IMR-90 (cell line): ENCODE measurements around the gene VPS35. TPM values are rescaled to one million over a fixed set of nuclear protein-coding genes. Genes with fewer than 3 reads are reported as not detected.

Experiments used
- ATAC-seq: fragments of 200-7000 bp; cut with Tn5 transposase; 2 replicates; pipeline ENCODE4 v1.9.1; 2020; ENCODE audit warnings: low read depth, mild to moderate bottlenecking, moderate library complexity
- BruUV-seq: library from RNA; stranded (reverse); fragments of 400-500 nt; replicated peaks from 2 replicates; lab custom pipeline; 2021; lab: Mats Ljungman, UMichigan
- CTCF ChIA-PET: fragments of 300-600 bp; formaldehyde crosslinking; extraction: SDS; loops from one replicate; lab custom pipeline; 2021; ENCODE audit warnings: antibody characterized with exemption; lab: Yijun Ruan, JAX
- POLR2A ChIA-PET: fragments of 300-600 bp; sonication (Branson Sonifier 250); formaldehyde crosslinking; loops from one replicate; lab custom pipeline; 2022; ENCODE audit warnings: antibody characterized with exemption; ENCODE audit not compliant: unreplicated experiment; lab: Charles Lee
- DNase-seq: peaks from one replicate; pipeline ENCODE4 v3.0.0; 2013
- H2AFZ ChIP-seq: replicated peaks from 2 replicates; pipeline ENCODE3; 2013; ENCODE audit warnings: low read length, mild to moderate bottlenecking; ENCODE audit not compliant: poor library complexity
- H2AK5ac ChIP-seq: 2 replicates; pipeline ENCODE4 v1.6.1; 2013; ENCODE audit warnings: low read depth, low read length, inconsistent platforms
- H2AK9ac ChIP-seq: replicated peaks from 2 replicates; pipeline ENCODE3; 2013; ENCODE audit warnings: mild to moderate bottlenecking, low read depth, low read length, moderate library complexity; ENCODE audit not compliant: poor library complexity
- H2BK120ac ChIP-seq: 2 replicates; pipeline ENCODE4 v1.6.1; 2013; ENCODE audit warnings: low read depth, low read length, inconsistent platforms
- H2BK15ac ChIP-seq: 3 replicates; pipeline ENCODE4 v1.6.1; 2013; ENCODE audit warnings: low read depth, low read length, inconsistent platforms
- H2BK20ac ChIP-seq: 2 replicates; pipeline ENCODE4 v1.6.1; 2013; ENCODE audit warnings: low read depth, mild to moderate bottlenecking, inconsistent platforms, low read length, moderate library complexity
- H2BK5ac ChIP-seq: 2 replicates; pipeline ENCODE4 v1.6.1; 2013; ENCODE audit warnings: mild to moderate bottlenecking, low read depth, low read length, inconsistent platforms; ENCODE audit not compliant: poor library complexity, severe bottlenecking
- H3K14ac ChIP-seq: replicated peaks from 2 replicates; pipeline ENCODE4 v1.6.1; 2013; ENCODE audit warnings: low read depth, low read length, inconsistent platforms
- H3K18ac ChIP-seq: 2 replicates; pipeline ENCODE4 v1.6.1; 2013; ENCODE audit warnings: low read depth, low read length, control low read depth
- H3K23ac ChIP-seq: 2 replicates; pipeline ENCODE4 v1.6.1; 2013; ENCODE audit warnings: low read depth, low read length, inconsistent platforms
- H3K27ac ChIP-seq: 2 replicates; pipeline ENCODE4 v1.5.1; 2013; ENCODE audit warnings: mild to moderate bottlenecking, control low read depth, low read length; ENCODE audit not compliant: insufficient read depth
- H3K27me3 ChIP-seq: 2 replicates; pipeline ENCODE4 v1.6.1; 2013; ENCODE audit warnings: low read length; ENCODE audit not compliant: control insufficient read depth, insufficient read depth
- H3K36me3 ChIP-seq: 2 replicates; pipeline ENCODE4 v1.6.1; 2013; ENCODE audit warnings: low read length, mixed read lengths; ENCODE audit not compliant: control insufficient read depth, insufficient read depth
- H3K4ac ChIP-seq: 2 replicates; pipeline ENCODE4 v1.6.1; 2013; ENCODE audit warnings: low read depth, low read length, inconsistent platforms
- H3K4me1 ChIP-seq: 2 replicates; pipeline ENCODE4 v1.6.1; 2013; ENCODE audit warnings: low read length, mixed read lengths; ENCODE audit not compliant: control insufficient read depth, insufficient read depth
- H3K4me2 ChIP-seq: 2 replicates; pipeline ENCODE4 v1.6.1; 2013; ENCODE audit warnings: low read depth, mild to moderate bottlenecking, control low read depth, low read length, moderate library complexity
- H3K4me3 ChIP-seq: 2 replicates; pipeline ENCODE4 v1.5.1; 2013; ENCODE audit warnings: low read depth, mild to moderate bottlenecking, control low read depth, low read length, moderate library complexity; ENCODE audit not compliant: insufficient read depth
- H3K56ac ChIP-seq: 2 replicates; pipeline ENCODE4 v1.6.1; 2013; ENCODE audit warnings: low read length, inconsistent platforms; ENCODE audit not compliant: insufficient read depth; ENCODE audit errors: extremely low read depth
- H3K79me1 ChIP-seq, 2 experiments: 2 replicates each; pipeline ENCODE4 v1.6.1; 2013; ENCODE audit warnings: low read length in 2 of 2, inconsistent platforms in 1 of 2, low read depth in 1 of 2
- H3K9ac ChIP-seq: 2 replicates; pipeline ENCODE4 v1.6.1; 2013; ENCODE audit warnings: low read depth, low read length, control low read depth
- H3K9me1 ChIP-seq: 2 replicates; pipeline ENCODE4 v1.6.1; 2013; ENCODE audit warnings: low read length, inconsistent platforms; ENCODE audit not compliant: insufficient read depth
- H3K9me3 ChIP-seq: 2 replicates; pipeline ENCODE4 v1.6.1; 2013; ENCODE audit warnings: low read length; ENCODE audit not compliant: control insufficient read depth, insufficient read depth
- H4K20me1 ChIP-seq: 2 replicates; pipeline ENCODE4 v1.6.1; 2013; ENCODE audit warnings: low read length, inconsistent platforms; ENCODE audit not compliant: insufficient read depth
- H4K5ac ChIP-seq: 2 replicates; pipeline ENCODE4 v1.6.1; 2013; ENCODE audit warnings: mild to moderate bottlenecking, low read depth, low read length, control low read depth
- H4K8ac ChIP-seq, 2 experiments: 2 replicates each; pipeline ENCODE4 v1.6.1; 2013; ENCODE audit warnings: low read depth in 2 of 2, low read length in 2 of 2, control low read depth in 1 of 2, inconsistent platforms in 1 of 2
- H4K91ac ChIP-seq: 2 replicates; pipeline ENCODE4 v1.6.1; 2013; ENCODE audit warnings: low read depth, low read length, inconsistent platforms; ENCODE audit not compliant: insufficient read depth
- BHLHE40 ChIP-seq: fragments of 150-350 bp; IDR thresholded peaks from 2 replicates; pipeline ENCODE4 v1.6.1; 2016; ENCODE audit warnings: mild to moderate bottlenecking, low read depth, low read length
- CEBPB ChIP-seq: IDR thresholded peaks from 2 replicates; pipeline ENCODE4 v1.6.1; 2012; ENCODE audit warnings: low read depth, low read length, improper control_type of control experiment
- FOS ChIP-seq: fragments of 150-350 bp; IDR thresholded peaks from 2 replicates; pipeline ENCODE4 v1.6.1; 2016; ENCODE audit warnings: low read depth, low read length
- MAFK ChIP-seq: IDR thresholded peaks from 2 replicates; pipeline ENCODE4 v1.6.1; 2012; ENCODE audit warnings: low read depth, low read length, improper control_type of control experiment
- MXI1 ChIP-seq: IDR thresholded peaks from 2 replicates; pipeline ENCODE4 v1.6.1; 2012; ENCODE audit warnings: low read depth, mild to moderate bottlenecking, low read length, moderate library complexity, borderline replicate concordance
- NFE2L2 ChIP-seq: fragments of 150-350 bp; IDR thresholded peaks from 2 replicates; pipeline ENCODE4 v1.6.1; 2016; ENCODE audit warnings: low read depth, mild to moderate bottlenecking, low read length
- POLR2A ChIP-seq: IDR thresholded peaks from 2 replicates; pipeline ENCODE4 v1.6.1; 2012; ENCODE audit warnings: mild to moderate bottlenecking, low read depth, low read length
- RCOR1 ChIP-seq: IDR thresholded peaks from 2 replicates; pipeline ENCODE4 v1.6.1; 2012; ENCODE audit warnings: mild to moderate bottlenecking, low read length, improper control_type of control experiment; ENCODE audit not compliant: insufficient replicate concordance
- RFX5 ChIP-seq: IDR thresholded peaks from 2 replicates; pipeline ENCODE4 v1.8.0; 2012; ENCODE audit warnings: low read depth, mild to moderate bottlenecking, low read length, moderate library complexity
- WGBS, 2 experiments: methylation state at CpG; one replicate each; pipeline versions ENCODE4 v1.1.5 to v1.1.7; 2013; ENCODE audit warnings: missing lambda C conversion rate in 2 of 2; ENCODE audit not compliant: insufficient read length in 1 of 2; ENCODE audit errors: extremely low coverage in 2 of 2; 5-methylcytosine and 5-hydroxymethylcytosine counted together
- dilution Hi-C: fragments of 300-500 bp; cut with HindIII; formaldehyde crosslinking; loops from one replicate; pipeline ENCODE4 v1.14.3; 2018; ENCODE audit warnings: low sequenced_read_pairs; ENCODE audit not compliant: unreplicated experiment
- in situ Hi-C: fragments of 300-500 bp; cut with MboI; formaldehyde crosslinking; loops from 3 replicates; pipeline ENCODE4 v1.14.3; 2019; ENCODE audit warnings: low sequenced_read_pairs, inconsistent platforms, mixed read lengths
- intact Hi-C: fragments of 100-400 bp; cut with micrococcal nuclease; formaldehyde crosslinking; loops from 2 replicates; pipeline ENCODE4 v1.10.0; 2022
- polyA plus RNA-seq, 3 experiments: library from polyadenylated mRNA; depleted of rRNA; stranded (reverse); fragments of >200 nt; gene quantifications; 2 replicates each; pipeline ENCODE4 v1.2.3, GENCODE V29; 2012; ENCODE audit warnings: low replicate concordance in 1 of 3
- total RNA-seq: library from RNA; depleted of rRNA; stranded (reverse); fragments of >200 nt; gene quantifications from 2 replicates; pipeline ENCODE4 v1.2.3, GENCODE V29; 2012
- TF ChIP-seq, protein P1 (sequence below): fragments of 150-350 bp; IDR thresholded peaks from 2 replicates; pipeline ENCODE4 v1.6.1; 2017; ENCODE audit warnings: mild to moderate bottlenecking, antibody characterized with exemption, low read length, low read depth

VPS35 gene
- total and polyA plus RNA-seq, 2 of the 4 experiments (the other 2 are of a cell fraction): 42.3 to 89.4 TPM

GRCh38 chr16:46727630-46728029, 38.7 kb upstream of the VPS35 start (continued):
- TF ChIP-seq MXI1 (no peak), CEBPB (no peak), NFE2L2 (no peak), RCOR1 (no peak), RFX5 (no peak)

GRCh38 chr16:46727184-46727583, 38.2 kb upstream of the VPS35 start:
- no peak overlapping the region for H3K27ac ChIP-seq
- DNase-seq (no peak), ATAC-seq (no peak)
- 80% methylated on average over 3 of the region's 7 CpGs; no CpG with 5 or more reads in 1 of the 2 experiments for WGBS, 2 experiments
- H3K56ac ChIP-seq: no peak overlapping the region
- dilution Hi-C loops (no loop called here), intact Hi-C loops (no loop called here), in situ Hi-C loops (no loop called here)
- no peak overlapping the region for H4K5ac ChIP-seq
- no peak overlapping the region for H3K14ac ChIP-seq
- no peak overlapping the region for H2AK5ac ChIP-seq
- H3K4me1 ChIP-seq: peaks cover 2% of the 10 kb centered on the region; the same call in 1 of the 2 replicates
- no peak overlapping the region for H3K4me3 ChIP-seq
- H2BK120ac ChIP-seq: no peak overlapping the region
- no peaks in the 10 kb centered on the region for H3K79me1 ChIP-seq
- H4K20me1 ChIP-seq: no peaks in the 10 kb centered on the region
- H3K18ac ChIP-seq: no peak overlapping the region
- H2BK5ac ChIP-seq: no peak overlapping the region
- H4K8ac ChIP-seq: no peak overlapping the region
- H3K36me3 ChIP-seq: no peaks in the 10 kb centered on the region
- no peak overlapping the region for H2BK15ac ChIP-seq
- ChIA-PET POLR2A (no interaction called here), CTCF (no interaction called here)
- no peaks in the 10 kb centered on the region for H3K9me3 ChIP-seq
- peak overlapping the region; percentile 61 for H2AFZ ChIP-seq
- no peak overlapping the region for H3K4me2 ChIP-seq
- H3K27me3 ChIP-seq: no peaks in the 10 kb centered on the region
- H3K4ac ChIP-seq: no peak overlapping the region
- no peak overlapping the region for H3K23ac ChIP-seq
- H2BK20ac ChIP-seq: no peak overlapping the region
- BruUV-seq: no TSS peak
- no peaks in the 10 kb centered on the region; the same call in 1 of the 2 replicates for H3K9me1 ChIP-seq
- no peak overlapping the region for H3K9ac ChIP-seq
- TF ChIP-seq BHLHE40: no peak
- TF ChIP-seq, protein P1, sequence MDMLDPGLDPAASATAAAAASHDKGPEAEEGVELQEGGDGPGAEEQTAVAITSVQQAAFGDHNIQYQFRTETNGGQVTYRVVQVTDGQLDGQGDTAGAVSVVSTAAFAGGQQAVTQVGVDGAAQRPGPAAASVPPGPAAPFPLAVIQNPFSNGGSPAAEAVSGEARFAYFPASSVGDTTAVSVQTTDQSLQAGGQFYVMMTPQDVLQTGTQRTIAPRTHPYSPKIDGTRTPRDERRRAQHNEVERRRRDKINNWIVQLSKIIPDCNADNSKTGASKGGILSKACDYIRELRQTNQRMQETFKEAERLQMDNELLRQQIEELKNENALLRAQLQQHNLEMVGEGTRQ: no peak
- TF ChIP-seq CEBPB: no peak
- no peak for TF ChIP-seq MAFK
- no peak for TF ChIP-seq RFX5
- TF ChIP-seq FOS: no peak
- TF ChIP-seq POLR2A: no peak
- no peak overlapping the region for H2AK9ac ChIP-seq
- no peak overlapping the region for H4K91ac ChIP-seq
